Measurements from ENCODE around the gene FBXO46. TPM values are rescaled to one million over a fixed set of nuclear protein-coding genes. Genes with fewer than 3 reads are reported as not detected.

Gene FBXO46
- total RNA-seq, 1 experiment from 2014 or later = 45.5 TPM

DNA sequence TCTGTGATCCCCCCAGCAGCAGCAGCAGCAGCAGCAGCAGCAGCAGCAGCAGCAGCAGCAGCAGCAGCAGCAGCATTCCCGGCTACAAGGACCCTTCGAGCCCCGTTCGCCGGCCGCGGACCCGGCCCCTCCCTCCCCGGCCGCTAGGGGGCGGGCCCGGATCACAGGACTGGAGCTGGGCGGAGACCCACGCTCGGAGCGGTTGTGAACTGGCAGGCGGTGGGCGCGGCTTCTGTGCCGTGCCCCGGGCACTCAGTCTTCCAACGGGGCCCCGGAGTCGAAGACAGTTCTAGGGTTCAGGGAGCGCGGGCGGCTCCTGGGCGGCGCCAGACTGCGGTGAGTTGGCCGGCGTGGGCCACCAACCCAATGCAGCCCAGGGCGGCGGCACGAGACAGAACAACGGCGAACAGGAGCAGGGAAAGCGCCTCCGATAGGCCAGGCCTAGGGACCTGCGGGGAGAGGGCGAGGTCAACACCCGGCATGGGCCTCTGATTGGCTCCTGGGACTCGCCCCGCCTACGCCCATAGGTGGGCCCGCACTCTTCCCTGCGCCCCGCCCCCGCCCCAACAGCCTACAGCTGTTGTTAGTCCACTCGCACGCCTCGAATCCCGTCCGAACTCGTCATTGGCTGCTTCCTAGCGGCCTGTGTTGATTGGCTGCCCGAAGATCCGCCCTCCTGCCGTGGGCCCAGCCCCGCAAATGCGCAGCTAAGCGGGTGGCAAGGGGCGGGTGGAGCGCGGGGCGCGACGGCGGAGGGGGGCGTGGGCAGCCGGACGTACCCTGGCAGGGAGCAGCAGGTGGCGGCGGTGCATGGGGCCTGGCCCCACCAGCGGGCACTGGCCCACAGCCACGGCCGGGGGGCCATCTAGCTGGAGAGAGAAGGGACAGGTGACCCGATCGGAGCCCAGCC lies 39.8 kb upstream of the FBXO46 start:
- CTCF ChIA-PET = interaction anchor here (0.6 to 1.5 kb wide), 7 partner anchors 12 to 93 kb away, joined by 3 to 12 read pairs (median 6); partner anchors contain the start of genes DMPK, FBXO46 and RSPH6A
- POLR2A ChIA-PET (ENCODE audit: unreplicated experiment) = no interaction called here
- H4K20me1 ChIP-seq (ENCODE audit: insufficient read depth) = no peaks in the 10 kb centered on the region
- no peak overlapping the region for H2AFZ ChIP-seq
- H3K79me2 ChIP-seq (ENCODE audit: low read depth) = no peaks in the 10 kb centered on the region
- no peaks in the 10 kb centered on the region for H3K27me3 ChIP-seq (ENCODE audit: insufficient read depth, low read depth)
- peak; percentile 79 to 92 for DNase-seq
- BruUV-seq (replicated peaks) = no TSS peak
- peak overlapping the region; percentile 87 for H3K4me2 ChIP-seq
- no peaks in the 10 kb centered on the region for H3K9me3 ChIP-seq (ENCODE audit: insufficient read depth, low read depth)
- no peaks in the 10 kb centered on the region for H3K9me2 ChIP-seq (ENCODE audit: insufficient read depth)
- intact Hi-C loops (cut with micrococcal nuclease; ENCODE audit: unreplicated experiment) = loop anchor here (1.0 kb wide), 2 partner anchors 29 to 47 kb away; no protein-coding TSS in a partner anchor
- TF ChIP-seq EZH2 (IDR thresholded peaks at IDR 0.05; ENCODE audit: low read depth) = no peak
- TF ChIP-seq, protein P1, sequence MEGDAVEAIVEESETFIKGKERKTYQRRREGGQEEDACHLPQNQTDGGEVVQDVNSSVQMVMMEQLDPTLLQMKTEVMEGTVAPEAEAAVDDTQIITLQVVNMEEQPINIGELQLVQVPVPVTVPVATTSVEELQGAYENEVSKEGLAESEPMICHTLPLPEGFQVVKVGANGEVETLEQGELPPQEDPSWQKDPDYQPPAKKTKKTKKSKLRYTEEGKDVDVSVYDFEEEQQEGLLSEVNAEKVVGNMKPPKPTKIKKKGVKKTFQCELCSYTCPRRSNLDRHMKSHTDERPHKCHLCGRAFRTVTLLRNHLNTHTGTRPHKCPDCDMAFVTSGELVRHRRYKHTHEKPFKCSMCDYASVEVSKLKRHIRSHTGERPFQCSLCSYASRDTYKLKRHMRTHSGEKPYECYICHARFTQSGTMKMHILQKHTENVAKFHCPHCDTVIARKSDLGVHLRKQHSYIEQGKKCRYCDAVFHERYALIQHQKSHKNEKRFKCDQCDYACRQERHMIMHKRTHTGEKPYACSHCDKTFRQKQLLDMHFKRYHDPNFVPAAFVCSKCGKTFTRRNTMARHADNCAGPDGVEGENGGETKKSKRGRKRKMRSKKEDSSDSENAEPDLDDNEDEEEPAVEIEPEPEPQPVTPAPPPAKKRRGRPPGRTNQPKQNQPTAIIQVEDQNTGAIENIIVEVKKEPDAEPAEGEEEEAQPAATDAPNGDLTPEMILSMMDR (conservative IDR thresholded peaks at IDR 0.05) = peak; percentile 99
- H3K4me3 ChIP-seq = peak overlapping the region; percentile 58
- H3K4me1 ChIP-seq (replicated peaks; ENCODE audit: insufficient read depth) = peaks cover 17% of the 10 kb centered on the region
- 0 out of 2 replicates have a peak overlapping the region, but pooled peaks have one; percentile 6 for H3K27ac ChIP-seq
- H3F3A ChIP-seq (ENCODE audit: insufficient read depth, low read depth) = peaks cover 64% of the 10 kb centered on the region; the same call in 1 of the 2 replicates
- H3K36me3 ChIP-seq (ENCODE audit: low read depth) = peaks cover 9% of the 10 kb centered on the region; the same call in 1 of the 2 replicates

- Histone ChIP-seq H3K27ac (0 out of 2 replicates have a peak overlapping the region, but pooled peaks have one; percentile 6), H2AFZ (no peak overlapping the region), H3K4me1 (replicated peaks; ENCODE audit: insufficient read depth) (peaks cover 17% of the 10 kb centered on the region), H3K4me2 (peak overlapping the region; percentile 87), H3K36me3 (ENCODE audit: low read depth) (peaks cover 8% of the 10 kb centered on the region; the same call in 1 of the 2 replicates), H3K4me3 (peak overlapping the region; percentile 58), H3K79me2 (ENCODE audit: low read depth) (no peaks in the 10 kb centered on the region), H3K9me2 (ENCODE audit: insufficient read depth) (no peaks in the 10 kb centered on the region), H3K9me3 (ENCODE audit: insufficient read depth, low read depth) (no peaks in the 10 kb centered on the region), H3K27me3 (ENCODE audit: insufficient read depth, low read depth) (no peaks in the 10 kb centered on the region), H4K20me1 (ENCODE audit: insufficient read depth) (no peaks in the 10 kb centered on the region), H3F3A (ENCODE audit: insufficient read depth, low read depth) (peaks cover 65% of the 10 kb centered on the region; the same call in 1 of the 2 replicates)
- CTCF ChIA-PET = interaction anchor here (0.5 to 1.5 kb wide), 15 partner anchors 13 to 159 kb away, joined by 3 to 12 read pairs (median 4); partner anchors contain the start of genes FBXO46, QPCTL and RSPH6A
- BruUV-seq (replicated peaks) = no TSS peak
- DNase-seq = no peak
- intact Hi-C loops (cut with micrococcal nuclease; ENCODE audit: unreplicated experiment) = loop anchor here (1.0 to 5.0 kb wide), 8 partner anchors 11 to 348 kb away; partner anchors contain the start of genes ERCC1, FBXO46 and QPCTL
- POLR2A ChIA-PET (ENCODE audit: unreplicated experiment) = interaction anchor here (0.5 to 1.1 kb wide), 10 partner anchors 12 to 647 kb away, joined by 3 to 58 read pairs (median 8); partner anchors contain the start of genes DMPK, QPCTL and SNRPD2
- no peak for TF ChIP-seq EZH2 (IDR thresholded peaks at IDR 0.05; ENCODE audit: low read depth)
- TF ChIP-seq, protein P1 (conservative IDR thresholded peaks at IDR 0.05) = no peak
Measured at GRCh38 chr19:45769821-45770191, 39.1 kb upstream of the FBXO46 start.

Data from PC-9 (cell line).